Activated CD4-positive, alpha-beta T cell treated with anti-CD3 and anti-CD28 coated beads, Interleukin-2, Interleukin-6, amounts not matched to agents 100 ng/mL and 50 ng/mL, durations not matched to agents 16 hours and 8 hours (primary cell): ENCODE results near the gene SLC25A38.
"Not testable (repeated sequence)": the region's sequence is repeated elsewhere in the genome, so short reads cannot be mapped to it uniquely, and the experiment has no call there.

ENCODE experiments used
- DNase-seq: peaks from one replicate; pipeline ENCODE4 v3.0.0-alpha.2; 2020

The SLC25A38 gene

GRCh38 chr3:39383045-39383880, at the start of gene SLC25A38:
TSS of gene SLC25A38 (plus strand) at chr3:39383370. CDS start at chr3:39383725, 355 bp downstream.
- peak; percentile 87 for DNase-seq

GRCh38 chr3:39333607-39334006, 49.6 kb upstream of the SLC25A38 start:
- DNase-seq: no peak

GRCh38 chr3:39334205-39334604, 49.0 kb upstream of the SLC25A38 start:
- DNase-seq: no peak

GRCh38 chr3:39338201-39338600, 45.0 kb upstream of the SLC25A38 start:
- DNase-seq: no peak

- no peak for DNase-seq
Observed at GRCh38 chr3:39339086-39339485, 44.1 kb upstream of the SLC25A38 start.

- no peak for DNase-seq
Observed at GRCh38 chr3:39343076-39343717, 40.0 kb upstream of the SLC25A38 start.

- no peak for DNase-seq
Observed at GRCh38 chr3:39343760-39344159, 39.4 kb upstream of the SLC25A38 start.

GRCh38 chr3:39344746-39345344, 38.3 kb upstream of the SLC25A38 start:
- no peak for DNase-seq

GRCh38 chr3:39346785-39347585, 36.2 kb upstream of the SLC25A38 start:
- DNase-seq: peak; percentile 71

- DNase-seq: no peak
Observed at GRCh38 chr3:39347586-39347876, 35.6 kb upstream of the SLC25A38 start.

GRCh38 chr3:39349080-39349479, 34.1 kb upstream of the SLC25A38 start:
- DNase-seq: no peak

- no peak for DNase-seq
Observed at GRCh38 chr3:39350714-39351113, 32.5 kb upstream of the SLC25A38 start.

GRCh38 chr3:39351134-39351533, 32.0 kb upstream of the SLC25A38 start:
- not testable (repeated sequence) for DNase-seq

- DNase-seq: not testable (repeated sequence)
Observed at GRCh38 chr3:39353168-39353927, 29.8 kb upstream of the SLC25A38 start.

GRCh38 chr3:39358333-39358732, 24.8 kb upstream of the SLC25A38 start:
- peak; percentile 38 for DNase-seq

- DNase-seq: peak; percentile 84
Observed at GRCh38 chr3:39361252-39361927, 21.8 kb upstream of the SLC25A38 start.

- DNase-seq: no peak
Observed at GRCh38 chr3:39362192-39362591, 21.0 kb upstream of the SLC25A38 start.

- DNase-seq: no peak
Observed at GRCh38 chr3:39362812-39363211, 20.4 kb upstream of the SLC25A38 start.

- DNase-seq: not testable (repeated sequence)
Observed at GRCh38 chr3:39370450-39370849, 12.7 kb upstream of the SLC25A38 start.

- DNase-seq: no peak
Observed at GRCh38 chr3:39372833-39373232, 10.3 kb upstream of the SLC25A38 start.

GRCh38 chr3:39376959-39377634, 6.1 kb upstream of the SLC25A38 start:
- DNase-seq: no peak
